HFFc6 (cell line): ENCODE data around the gene POU6F2. TPM values are rescaled to one million over a fixed set of nuclear protein-coding genes. Genes with fewer than 3 reads are reported as not detected.

Experiments used
- DNase-seq: peaks from one replicate; pipeline ENCODE4 v3.0.0-alpha.2; 2018
- H3K27ac Mint-ChIP-seq: 2 replicates; pipeline ENCODE4 v1.8.0; 2020; ENCODE audit warnings: mild to moderate bottlenecking, mixed read lengths
- H3K27me3 Mint-ChIP-seq: 2 replicates; pipeline ENCODE4 v1.8.0; 2021; ENCODE audit warnings: mild to moderate bottlenecking, moderate library complexity, mixed read lengths; ENCODE audit not compliant: insufficient read depth
- H3K36me3 Mint-ChIP-seq: 2 replicates; pipeline ENCODE4 v1.8.0; 2021; ENCODE audit warnings: low read depth, mixed read lengths
- H3K4me1 Mint-ChIP-seq: 2 replicates; pipeline ENCODE4 v1.8.0; 2020; ENCODE audit warnings: low read depth, mixed read lengths
- H3K4me3 Mint-ChIP-seq: 2 replicates; pipeline ENCODE4 v1.8.0; 2020; ENCODE audit warnings: mild to moderate bottlenecking, moderate library complexity, mixed read lengths
- H3K9me3 Mint-ChIP-seq: 2 replicates; pipeline ENCODE4 v1.8.0; 2020; ENCODE audit warnings: mild to moderate bottlenecking, mixed read lengths
- CTCF ChIP-seq: fragments of 200-600 bp; sonication (generic); IDR thresholded peaks from 2 replicates; pipeline ENCODE4 v1.5.0; 2021; ENCODE audit warnings: antibody characterized with exemption, mild to moderate bottlenecking
- total RNA-seq, 6 experiments: library from RNA; stranded (reverse); fragmentation: NEBNext Ultra II Directional; extraction: Animal tissue kit (Norgen Biotek cat#: 25700); gene quantifications; 2 replicates in 1 of 6; 3 replicates in 5 of 6; pipeline ENCODE4 v1.2.3, GENCODE V29; 2021

The POU6F2 gene
- total RNA-seq, 6 experiments from 2014 or later = not detected

GRCh38 chr7:39153113-39153512 lies 175.4 kb downstream of the POU6F2 start:
- H3K27ac Mint-ChIP-seq = no peak overlapping the region

GRCh38 chr7:39153647-39154046 lies 175.9 kb downstream of the POU6F2 start:
- TF ChIP-seq CTCF = no peak
- no peaks in the 10 kb centered on the region for H3K36me3 Mint-ChIP-seq
- H3K4me1 Mint-ChIP-seq = no peaks in the 10 kb centered on the region
- H3K27me3 Mint-ChIP-seq = peaks cover 1% of the 10 kb centered on the region; the same call in 1 of the 2 replicates
- no peak overlapping the region for H3K4me3 Mint-ChIP-seq
- no peak overlapping the region for H3K27ac Mint-ChIP-seq
- DNase-seq = no peak
- H3K9me3 Mint-ChIP-seq = no peaks in the 10 kb centered on the region; the same call in 1 of the 2 replicates

More at GRCh38 chr7:39153113-39153512, 175.4 kb downstream of the POU6F2 start:
- Mint-ChIP-seq H3K36me3 (no peaks in the 10 kb centered on the region), H3K4me3 (no peak overlapping the region), H3K27me3 (peaks cover 1% of the 10 kb centered on the region; the same call in 1 of the 2 replicates), H3K9me3 (no peaks in the 10 kb centered on the region; the same call in 1 of the 2 replicates), H3K4me1 (no peaks in the 10 kb centered on the region)
- no peak for TF ChIP-seq CTCF
- DNase-seq = no peak

- no peaks in the 10 kb centered on the region; the same call in 1 of the 2 replicates for H3K9me3 Mint-ChIP-seq
- H3K27me3 Mint-ChIP-seq = peaks cover 1% of the 10 kb centered on the region; the same call in 1 of the 2 replicates
- no peak overlapping the region for H3K4me3 Mint-ChIP-seq
- DNase-seq = no peak
- TF ChIP-seq CTCF = no peak
- no peak overlapping the region for H3K27ac Mint-ChIP-seq
- H3K36me3 Mint-ChIP-seq = no peaks in the 10 kb centered on the region
- no peaks in the 10 kb centered on the region for H3K4me1 Mint-ChIP-seq
Observed at GRCh38 chr7:39154815-39155214, 177.1 kb downstream of the POU6F2 start.

- Mint-ChIP-seq H3K4me1 (no peaks in the 10 kb centered on the region), H3K4me3 (no peak overlapping the region), H3K27me3 (peaks cover 4% of the 10 kb centered on the region; the same call in 1 of the 2 replicates), H3K27ac (no peak overlapping the region), H3K9me3 (no peaks in the 10 kb centered on the region; the same call in 1 of the 2 replicates), H3K36me3 (no peaks in the 10 kb centered on the region)
- no peak for TF ChIP-seq CTCF
- no peak for DNase-seq
Observed at GRCh38 chr7:39158367-39158766, 180.7 kb downstream of the POU6F2 start.

GRCh38 chr7:39161903-39162302 lies 184.2 kb downstream of the POU6F2 start:
- Mint-ChIP-seq H3K4me3 (no peak overlapping the region), H3K27me3 (peaks cover 3% of the 10 kb centered on the region; the same call in 1 of the 2 replicates), H3K9me3 (no peaks in the 10 kb centered on the region; the same call in 1 of the 2 replicates), H3K27ac (no peak overlapping the region), H3K36me3 (no peaks in the 10 kb centered on the region), H3K4me1 (no peaks in the 10 kb centered on the region)
- no peak for DNase-seq
- TF ChIP-seq CTCF = no peak
